NCI-H2171 treated with DMSO at 0.1 percent for 48 hours (cell line): ENCODE measurements around the gene CKB.
"Not testable (repeated sequence)": the region's sequence is repeated elsewhere in the genome, so short reads cannot be mapped to it uniquely, and the experiment has no call there.

Experiments used
- DNase-seq: peaks from one replicate; lab custom pipeline; 2025; lab: John Stamatoyannopoulos, UW

CKB gene

DNA sequence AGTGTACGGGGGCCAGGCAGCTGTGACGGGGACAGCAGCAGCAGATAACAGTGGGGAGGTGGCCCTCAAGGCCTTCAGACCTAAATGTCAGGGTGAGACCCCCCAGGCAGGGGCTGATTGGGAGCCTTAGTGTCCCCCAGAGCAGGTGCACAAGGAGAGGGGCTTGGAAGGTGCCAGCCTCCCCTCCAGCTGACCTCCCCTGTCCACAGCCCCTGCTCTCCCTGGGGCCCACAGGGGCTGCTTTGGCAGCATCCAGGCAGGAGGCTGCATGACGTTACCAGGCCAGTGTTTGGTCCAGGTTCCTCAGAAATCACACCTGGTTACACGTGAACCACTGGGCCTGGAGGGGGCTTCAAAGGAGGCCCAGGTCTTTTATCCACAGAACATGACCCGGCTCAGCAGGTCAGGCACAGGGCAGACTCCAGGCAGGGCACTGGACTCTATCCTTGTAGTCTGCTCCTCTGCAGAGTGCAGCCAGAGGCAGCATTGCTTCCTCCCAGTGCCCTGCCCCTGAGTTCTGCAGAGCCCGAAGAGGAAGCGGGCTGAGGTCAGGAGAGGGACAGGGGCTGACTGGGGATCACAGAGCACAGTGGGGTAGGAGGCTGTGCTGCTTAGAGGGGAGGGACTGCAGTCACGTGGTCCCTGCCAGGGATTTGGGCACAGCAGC lies 3.8 kb upstream of the CKB start:
- no peak for DNase-seq

DNA sequence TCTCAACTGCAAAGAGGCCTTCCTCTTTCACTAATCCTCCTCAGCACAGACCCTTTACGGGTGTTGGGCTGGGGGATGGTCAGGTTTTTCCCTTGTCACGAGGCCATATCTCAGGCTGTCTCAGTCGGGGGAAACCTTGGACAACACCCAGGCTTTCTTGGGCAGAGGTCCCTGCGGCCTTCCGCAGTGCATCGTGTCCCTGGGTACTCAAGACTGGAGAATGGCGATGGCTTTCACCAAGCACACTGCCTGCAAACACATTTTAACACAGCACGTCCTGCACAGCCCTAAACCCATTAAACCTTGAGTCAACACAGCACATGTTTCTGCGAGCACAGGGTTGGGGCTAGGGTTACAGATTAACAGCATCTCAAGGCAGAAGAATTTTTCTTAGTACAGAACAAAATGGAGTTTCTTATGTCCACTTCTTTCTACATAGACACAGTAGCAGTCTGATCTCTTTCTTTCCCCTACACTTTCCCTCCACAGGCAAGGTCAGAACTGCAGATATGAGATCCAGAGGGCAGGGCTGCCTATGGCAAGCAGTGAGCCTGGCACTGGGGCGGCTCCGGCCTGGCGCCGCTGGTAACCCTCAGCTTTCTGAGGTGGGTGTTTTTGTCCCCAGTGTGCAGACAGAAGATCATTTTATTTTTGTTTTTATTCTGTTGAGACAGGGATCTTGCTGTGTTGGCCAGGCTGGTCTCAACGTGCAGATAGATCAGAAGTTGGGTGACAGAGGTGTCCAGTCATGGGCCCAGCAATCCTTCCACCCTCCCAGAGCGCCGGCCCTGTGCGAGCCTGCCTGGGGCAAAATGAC lies 3.0 kb upstream of the CKB start:
- not testable (repeated sequence) for DNase-seq

DNA sequence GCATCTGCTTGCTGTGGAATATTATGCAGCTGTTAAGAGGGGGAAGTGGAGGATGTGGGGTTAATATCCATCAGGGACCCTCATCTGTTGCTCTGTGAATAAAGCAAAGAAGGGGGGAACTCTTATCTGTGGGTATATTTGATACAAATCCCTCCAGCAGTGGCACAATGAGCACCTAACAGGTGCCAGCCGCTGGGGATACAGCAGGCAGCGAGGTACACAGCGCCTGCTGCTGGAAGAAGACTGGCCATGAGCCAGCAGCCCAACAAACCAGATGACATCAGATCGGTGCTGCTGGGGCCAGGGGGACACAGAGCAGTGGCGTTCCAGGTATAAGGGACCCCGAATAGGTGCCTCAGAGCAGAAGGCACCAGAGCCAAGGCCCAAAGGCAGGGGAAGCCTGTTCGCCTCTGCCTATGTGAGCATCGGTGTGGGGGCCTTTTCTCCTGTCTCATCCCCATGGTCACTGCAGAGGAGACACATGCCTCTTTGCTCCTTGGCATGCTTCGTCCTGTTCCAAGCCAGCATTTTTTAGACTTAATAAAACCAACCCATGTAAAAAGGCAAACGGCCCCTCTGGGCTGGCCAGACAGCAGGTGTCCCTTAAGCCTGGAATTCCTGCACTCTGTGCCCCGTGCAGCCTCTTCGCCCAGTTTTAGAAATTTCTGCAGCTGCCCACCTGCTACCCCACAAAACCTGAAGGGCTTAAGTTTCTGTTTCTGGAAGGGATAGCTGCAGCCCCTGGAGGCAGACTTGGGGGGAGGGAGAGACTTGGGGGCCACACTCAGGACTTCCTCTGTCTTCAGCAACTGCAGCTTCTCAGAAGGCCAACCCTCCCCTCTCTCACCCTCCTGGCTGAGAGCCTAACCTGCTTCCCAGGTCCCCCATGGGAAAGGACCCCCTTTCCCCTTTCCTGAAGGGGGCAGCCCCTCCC lies 1.6 kb upstream of the CKB start:
- no peak for DNase-seq

DNA sequence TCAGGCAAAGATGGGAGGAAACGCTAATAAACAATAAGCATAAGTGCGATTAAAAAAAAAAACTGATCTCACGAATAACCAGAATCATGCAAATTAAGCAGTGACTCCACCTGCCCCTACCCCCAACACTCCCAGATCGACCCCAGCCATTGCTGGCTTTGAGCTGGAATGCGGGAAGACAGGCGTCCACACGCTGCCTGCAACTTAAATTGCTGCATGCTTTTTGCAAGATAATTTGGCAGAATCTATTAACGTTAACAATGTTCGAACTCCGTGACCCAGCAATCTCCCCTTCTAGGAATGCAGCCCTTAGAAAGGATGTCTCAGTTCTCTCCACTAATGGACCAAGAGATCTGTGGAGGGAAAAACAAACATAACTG lies 935 bp upstream of the CKB start:
- peak; percentile 18 for DNase-seq

DNA sequence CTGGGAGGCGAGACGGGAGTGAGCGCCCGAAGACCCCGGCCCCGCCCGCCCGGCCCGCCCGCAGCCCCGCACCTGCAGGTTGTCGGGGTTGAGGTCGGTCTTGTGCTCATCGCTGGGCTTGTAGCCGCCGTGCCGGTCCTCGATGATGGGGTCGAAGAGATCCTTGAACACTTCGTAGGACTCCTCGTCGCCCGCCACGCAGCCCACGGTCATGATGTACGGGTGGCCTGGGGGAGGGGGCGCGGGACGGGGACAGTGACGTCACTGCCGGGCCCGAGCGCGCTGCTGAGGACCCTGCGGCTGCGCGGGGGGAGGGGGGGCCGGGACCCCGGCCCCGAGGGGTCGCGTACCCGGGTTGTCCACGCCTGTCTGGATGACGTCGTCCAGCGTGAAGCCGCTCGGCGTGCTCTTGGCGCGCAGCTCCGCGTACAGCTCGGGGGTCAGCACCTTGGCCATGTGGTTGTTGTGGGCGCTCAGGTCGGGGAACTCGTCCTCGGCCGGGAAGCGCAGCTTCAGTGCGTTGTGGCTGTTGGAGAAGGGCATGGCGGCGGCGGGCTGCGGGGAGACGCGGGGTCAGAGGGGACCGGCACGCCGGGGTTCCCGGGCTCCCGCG lies 573 bp downstream of the CKB start:
- DNase-seq: peak; percentile 40

DNA sequence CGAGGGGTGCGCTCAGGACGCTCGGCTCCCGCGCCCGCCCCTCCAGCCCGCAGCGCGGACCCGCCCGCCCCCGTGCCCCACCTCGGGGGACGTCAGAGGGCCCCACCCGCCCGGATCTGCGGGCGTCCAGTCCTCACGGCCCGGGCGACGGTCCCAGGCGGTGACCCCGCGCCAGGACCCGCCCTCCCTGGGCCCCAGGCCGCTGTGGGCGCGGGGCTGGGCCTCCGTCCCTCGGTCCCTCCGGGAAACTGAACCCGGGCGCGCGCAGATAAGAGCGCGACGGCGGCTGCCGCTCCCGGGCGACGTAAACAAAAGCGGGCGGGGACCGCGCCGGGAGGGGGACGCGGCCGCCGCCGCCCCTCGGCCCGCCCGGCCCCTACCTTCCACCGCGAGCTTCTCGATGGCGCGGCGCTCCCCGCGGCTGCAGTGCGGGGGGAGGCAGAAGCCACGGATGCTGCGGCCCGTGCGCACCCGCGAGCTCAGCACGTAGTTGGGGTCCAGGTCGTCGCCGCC lies 1.1 kb downstream of the CKB start:
- DNase-seq: peak; percentile 20

DNA sequence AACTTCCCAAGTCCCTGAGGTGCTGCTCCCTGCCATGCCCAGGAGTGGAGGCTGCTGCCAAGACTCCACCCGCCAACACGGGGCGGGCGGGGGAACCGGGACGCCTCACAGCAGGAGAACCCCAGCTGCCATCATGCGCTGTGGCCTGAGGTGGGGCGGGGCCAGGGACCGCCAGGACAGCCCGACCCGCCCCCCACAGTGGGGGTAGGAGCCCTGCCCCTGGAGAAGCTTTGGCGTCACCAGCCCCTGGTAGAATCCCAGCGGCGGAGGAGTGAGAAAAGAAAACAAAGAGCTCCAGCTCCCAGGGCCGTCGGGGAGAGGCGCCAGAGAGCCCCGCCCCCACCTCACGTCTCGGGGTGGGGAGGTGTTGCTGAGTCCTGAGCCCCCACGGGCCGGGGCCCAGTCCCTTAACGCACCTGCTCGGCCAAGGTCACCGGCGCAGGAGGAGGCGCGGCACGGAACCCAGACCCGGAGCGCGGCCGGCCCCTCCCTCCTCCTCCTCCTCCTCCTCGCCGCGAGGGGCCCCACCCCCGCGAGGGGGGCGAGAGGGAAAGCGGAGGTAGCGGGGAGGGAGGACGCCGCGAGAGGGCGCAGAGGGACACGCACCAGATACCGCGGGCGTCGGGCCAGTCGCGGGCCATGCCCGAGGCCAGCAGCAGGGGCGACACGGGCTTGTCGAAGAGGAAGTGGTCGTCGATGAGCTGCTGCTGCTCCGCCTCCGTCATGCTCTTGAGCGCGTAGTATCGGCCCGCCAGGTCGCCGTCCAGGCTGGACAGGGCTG lies 1.8 kb downstream of the CKB start:
- DNase-seq: peak; percentile 89

- no peak for DNase-seq
Measured at GRCh38 chr14:103520269-103520656, 2.4 kb downstream of the CKB start.

GRCh38 chr14:103519837-103520212 lies 2.8 kb downstream of the CKB start:
- DNase-seq: no peak

DNA sequence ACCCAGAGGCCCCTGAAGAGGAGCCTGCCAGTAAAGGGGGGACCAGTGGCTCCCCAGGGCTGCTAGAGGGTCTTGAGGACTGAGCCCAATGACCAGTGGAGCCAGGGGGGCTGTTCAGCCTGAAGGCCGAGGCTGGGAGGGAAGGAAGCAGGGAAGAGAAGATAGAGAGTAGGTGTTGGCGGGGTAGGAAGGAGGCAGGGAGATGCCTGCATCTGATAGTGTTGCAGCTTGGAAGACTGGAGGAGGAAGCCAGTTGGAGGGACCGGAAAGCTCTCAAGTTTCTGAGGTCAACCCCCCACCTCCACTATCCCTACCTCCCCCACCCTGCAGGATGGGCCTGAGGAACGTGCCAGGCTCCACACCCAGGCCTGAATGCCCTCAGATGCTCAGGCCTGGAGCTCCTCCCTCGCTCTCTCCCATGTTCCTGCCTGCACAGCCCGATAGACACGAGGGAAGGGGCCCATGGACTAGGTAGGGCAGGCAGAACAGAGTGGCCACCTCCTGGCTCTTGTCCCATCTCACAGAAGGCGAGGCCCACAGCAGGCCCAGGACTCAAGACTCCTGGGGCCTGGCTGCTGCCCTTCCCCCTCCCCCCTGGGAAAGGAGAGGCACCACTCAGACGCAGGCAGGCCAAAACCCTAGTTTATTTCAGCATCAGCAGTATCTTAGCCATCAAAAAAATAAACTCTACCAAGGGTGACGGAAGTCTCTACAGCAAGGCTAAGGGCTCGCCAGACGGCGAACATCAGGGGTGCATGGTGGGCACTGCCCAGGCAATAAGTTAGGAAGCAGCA lies 3.4 kb downstream of the CKB start:
- no peak for DNase-seq

DNA sequence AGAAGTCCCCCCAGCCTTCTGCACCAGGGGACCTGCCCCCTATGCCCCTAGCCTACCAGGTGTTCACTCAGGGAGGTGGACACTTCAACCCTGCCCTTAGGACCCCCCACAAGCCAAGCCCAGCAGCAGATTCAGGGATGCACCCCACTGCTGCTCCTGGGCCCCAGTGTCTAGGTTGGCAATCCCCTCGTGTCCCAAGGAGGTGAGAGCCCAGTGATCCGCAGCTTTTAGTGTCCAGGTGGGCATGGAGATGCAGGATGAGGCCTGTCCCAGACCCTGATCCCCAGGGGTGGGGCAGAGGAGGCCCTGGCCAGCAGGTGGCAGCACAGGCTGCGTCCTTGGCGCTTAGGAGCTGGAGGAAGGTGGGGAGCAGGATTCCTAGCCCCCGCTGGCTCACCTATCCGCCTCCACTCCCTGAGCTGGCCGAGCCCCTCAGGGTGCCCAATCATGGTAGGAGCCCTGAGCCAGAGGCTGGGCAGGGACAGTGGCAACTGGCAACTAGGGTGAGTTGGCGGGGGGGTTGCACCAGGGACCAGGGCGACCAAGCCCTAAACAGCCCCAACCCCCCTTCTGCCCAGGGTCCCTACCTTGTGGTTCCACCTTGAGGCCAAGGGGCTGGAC lies 4.1 kb downstream of the CKB start:
- DNase-seq: peak; percentile 40

DNA sequence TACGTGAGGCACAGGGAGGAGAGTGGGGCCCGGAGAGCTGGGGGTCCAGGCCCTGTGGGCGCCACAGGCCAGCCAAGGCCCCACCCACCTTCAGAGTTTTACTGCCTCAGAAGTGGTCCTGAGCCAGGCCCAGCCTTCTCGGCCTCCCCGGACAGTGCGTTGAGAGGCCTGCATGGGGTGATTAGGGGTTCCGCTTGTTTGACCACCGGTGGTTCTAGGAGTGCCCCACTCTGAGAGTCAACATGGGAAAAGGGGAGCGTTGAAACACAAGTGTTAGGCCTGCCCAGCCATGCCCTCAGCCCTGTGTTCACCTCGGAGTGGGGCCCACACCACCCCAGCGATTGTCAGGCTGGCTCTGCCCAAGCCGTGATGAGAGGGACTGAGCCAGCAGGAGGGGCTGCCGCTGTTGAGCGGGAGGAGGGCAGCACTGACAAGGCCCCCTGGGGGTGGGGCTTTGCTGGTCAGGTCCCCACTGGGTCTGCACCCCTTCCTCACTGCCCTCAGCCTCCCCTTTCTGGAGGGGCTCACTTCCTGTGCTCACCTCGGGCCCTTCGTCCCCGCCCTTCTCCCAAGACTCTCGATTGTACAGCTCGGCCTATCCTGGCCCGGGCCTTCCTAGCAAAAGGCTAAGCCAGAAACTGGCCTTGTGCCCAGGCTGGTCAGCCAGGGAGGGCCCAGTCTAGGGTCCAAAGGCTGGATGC lies 4.8 kb downstream of the CKB start:
- DNase-seq: no peak

- DNase-seq: no peak
Measured at GRCh38 chr14:103517174-103517566, 5.5 kb downstream of the CKB start.

GRCh38 chr14:103516426-103517173 lies 6.0 kb downstream of the CKB start:
- no peak for DNase-seq

DNA sequence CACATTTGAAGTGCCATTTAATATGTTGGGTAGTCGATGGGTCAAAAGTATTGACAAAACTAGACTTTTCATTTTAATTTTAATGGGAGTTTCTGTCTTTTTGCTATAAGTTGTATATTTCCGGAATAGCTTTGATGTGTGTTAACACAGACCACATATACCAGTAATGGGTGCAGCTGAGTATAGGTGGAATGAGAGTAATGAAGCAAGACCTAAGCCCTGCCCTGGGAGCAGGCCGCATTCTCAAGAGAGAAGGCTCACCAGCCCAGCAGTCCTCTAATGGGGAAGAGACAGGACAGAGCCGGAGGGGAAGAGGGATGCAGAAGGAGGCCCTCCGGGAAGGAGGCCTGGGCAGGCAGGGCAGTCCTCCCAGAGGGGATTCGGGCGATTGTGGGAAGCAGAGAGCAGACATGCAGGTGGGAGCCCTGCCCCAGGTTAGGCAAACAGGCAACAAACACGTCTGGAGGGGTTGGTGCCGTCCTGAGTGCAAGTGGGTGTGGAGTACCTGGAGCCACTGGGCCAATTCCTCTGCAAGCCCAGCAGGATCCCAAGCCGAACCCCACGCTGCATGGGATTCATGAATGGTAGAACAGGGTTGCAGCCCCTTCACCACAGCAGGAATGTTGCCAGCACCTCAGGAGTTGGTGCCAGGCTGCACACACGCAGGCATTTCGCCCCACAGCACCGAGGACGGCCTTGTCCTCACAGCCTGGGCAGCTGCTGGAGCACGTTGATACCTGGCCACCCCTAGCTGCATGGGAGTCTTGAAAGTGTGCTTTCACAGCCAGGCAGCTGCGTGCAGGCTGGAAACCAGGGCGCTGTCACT lies 7.8 kb downstream of the CKB start:
- DNase-seq: no peak

- peak; percentile 100 for DNase-seq
Measured at GRCh38 chr14:103512701-103513611, 9.7 kb downstream of the CKB start.

GRCh38 chr14:103512180-103512579 lies 10.4 kb downstream of the CKB start:
- peak; percentile 59 for DNase-seq
